HepG2 (cell line): Measurements from ENCODE around the gene OSCP1. TPM values are rescaled to one million over a fixed set of nuclear protein-coding genes. Genes with fewer than 3 reads are reported as not detected.
A peak's percentile ranks its signal among the peaks of the same experiment; 100 is the strongest.

Source experiments
- ATF1 ChIP-seq: IDR thresholded peaks from 2 replicates; pipeline ENCODE4 v1.6.1; 2016; ENCODE audit warnings: mild to moderate bottlenecking, control low read depth
- BRCA1 ChIP-seq: sonication (generic); formaldehyde crosslinking; IDR thresholded peaks from 2 replicates; pipeline ENCODE4 v1.4.0; 2020; ENCODE audit warnings: missing genetic modification reagents
- EZH2 ChIP-seq: conservative IDR thresholded peaks from 2 replicates; pipeline ENCODE4 v1.6.1; 2012; ENCODE audit warnings: mild to moderate bottlenecking, low read depth, low read length, moderate library complexity
- FOXJ3 ChIP-seq: sonication (generic); formaldehyde crosslinking; IDR thresholded peaks from 2 replicates; pipeline ENCODE4 v1.4.0; 2020; ENCODE audit warnings: missing genetic modification reagents, mild to moderate bottlenecking, borderline replicate concordance
- HMGA1 ChIP-seq: sonication (generic); formaldehyde crosslinking; conservative IDR thresholded peaks from 2 replicates; pipeline ENCODE4 v1.4.0; 2020; ENCODE audit warnings: missing genetic modification reagents
- HNF4A ChIP-seq: sonication (generic); formaldehyde crosslinking; IDR thresholded peaks from 2 replicates; pipeline ENCODE4 v1.4.0; 2020; ENCODE audit warnings: missing genetic modification reagents
- JARID2 ChIP-seq: sonication (generic); formaldehyde crosslinking; IDR thresholded peaks from 2 replicates; pipeline ENCODE4 v1.8.1; 2023; ENCODE audit warnings: missing genetic modification reagents, inconsistent platforms; ENCODE audit not compliant: insufficient replicate concordance
- KLF13 ChIP-seq: sonication (generic); formaldehyde crosslinking; IDR thresholded peaks from 2 replicates; pipeline ENCODE4 v1.4.0; 2020; ENCODE audit warnings: mild to moderate bottlenecking, missing genetic modification reagents
- MZF1 ChIP-seq: sonication (generic); formaldehyde crosslinking; IDR thresholded peaks from 2 replicates; pipeline ENCODE4 v1.8.1; 2023; ENCODE audit warnings: mild to moderate bottlenecking, missing genetic modification reagents, borderline replicate concordance
- RAD21 ChIP-seq: fragments of 450-650 bp; formaldehyde crosslinking; IDR thresholded peaks from 2 replicates; pipeline ENCODE4 v1.5.0; 2020; ENCODE audit warnings: mild to moderate bottlenecking
- SMYD3 ChIP-seq: sonication (generic); formaldehyde crosslinking; IDR thresholded peaks from 2 replicates; pipeline ENCODE4 v1.8.1; 2023; ENCODE audit warnings: mild to moderate bottlenecking, missing genetic modification reagents
- SRY ChIP-seq: sonication (generic); formaldehyde crosslinking; IDR thresholded peaks from 2 replicates; pipeline ENCODE4 v1.8.0; 2022; ENCODE audit warnings: mild to moderate bottlenecking, missing genetic modification reagents
- THAP11 ChIP-seq: IDR thresholded peaks from 2 replicates; pipeline ENCODE4 v1.6.1; 2016; ENCODE audit warnings: missing biosample characterization, missing genetic modification reagents
- ZBTB42 ChIP-seq: sonication (generic); formaldehyde crosslinking; IDR thresholded peaks from 2 replicates; pipeline ENCODE4 v1.5.0; 2020; ENCODE audit warnings: mild to moderate bottlenecking, missing genetic modification reagents
- ZNF101 ChIP-seq: sonication (generic); formaldehyde crosslinking; IDR thresholded peaks from 2 replicates; pipeline ENCODE4 v1.4.0; 2020; ENCODE audit warnings: mild to moderate bottlenecking, low read depth, missing genetic modification reagents, borderline replicate concordance
- ZNF484 ChIP-seq: sonication (generic); formaldehyde crosslinking; IDR thresholded peaks from 2 replicates; pipeline ENCODE4 v1.5.1; 2020; ENCODE audit warnings: mild to moderate bottlenecking, low read depth, missing genetic modification reagents, borderline replicate concordance
- ZNF615 ChIP-seq: sonication (generic); formaldehyde crosslinking; IDR thresholded peaks from 2 replicates; pipeline ENCODE4 v1.5.0; 2020; ENCODE audit warnings: mild to moderate bottlenecking, missing genetic modification reagents, borderline replicate concordance
- ZNF766 ChIP-seq: sonication (generic); formaldehyde crosslinking; IDR thresholded peaks from 2 replicates; pipeline ENCODE4 v1.5.0; 2020; ENCODE audit warnings: missing genetic modification reagents, borderline replicate concordance
- polyA plus RNA-seq, 8 experiments: library from polyadenylated mRNA; depleted of rRNA in 3 of 8; stranded (reverse) in 7 of 8; unstranded in 1 of 8; fragments of >200 nt; fragmentation: Illumina TruSeq in 4 of 8; extraction: Trizol in 4 of 8; gene quantifications; 2 replicates each; pipeline versions ENCODE4 v1.2.1 to v1.2.3, GENCODE V29; 2011 to 2016; ENCODE audit warnings: low read depth in 4 of 8, missing spikeins in 1 of 8, mixed read lengths in 1 of 8; ENCODE audit not compliant: insufficient read depth in 1 of 8
- total RNA-seq, 5 experiments: library from RNA; depleted of rRNA; stranded (reverse); fragments of >200 nt; fragmentation: Illumina TruSeq; extraction: Trizol; gene quantifications; 2 replicates each; pipeline ENCODE4 v1.2.3, GENCODE V29; 2016; ENCODE audit warnings: low read depth in 1 of 5
- TF ChIP-seq, protein P1 (sequence below): sonication (generic); formaldehyde crosslinking; IDR thresholded peaks from 2 replicates; pipeline ENCODE4 v1.5.0; 2020; ENCODE audit warnings: mild to moderate bottlenecking, missing genetic modification reagents
- TF ChIP-seq, protein P2 (sequence below): sonication (generic); formaldehyde crosslinking; IDR thresholded peaks from 2 replicates; pipeline ENCODE4 v1.4.0; 2020; ENCODE audit warnings: missing genetic modification reagents, mild to moderate bottlenecking, borderline replicate concordance
- TF ChIP-seq, protein P3 (sequence below): sonication (generic); formaldehyde crosslinking; conservative IDR thresholded peaks from 2 replicates; pipeline ENCODE4 v1.8.1; 2023; ENCODE audit warnings: missing genetic modification reagents

OSCP1 gene
- total and polyA plus RNA-seq, 2 of the 13 experiments (the other 11 are each of a cell fraction or from before 2014, with no cell fraction given), result 0.60 to 0.84 TPM

DNA sequence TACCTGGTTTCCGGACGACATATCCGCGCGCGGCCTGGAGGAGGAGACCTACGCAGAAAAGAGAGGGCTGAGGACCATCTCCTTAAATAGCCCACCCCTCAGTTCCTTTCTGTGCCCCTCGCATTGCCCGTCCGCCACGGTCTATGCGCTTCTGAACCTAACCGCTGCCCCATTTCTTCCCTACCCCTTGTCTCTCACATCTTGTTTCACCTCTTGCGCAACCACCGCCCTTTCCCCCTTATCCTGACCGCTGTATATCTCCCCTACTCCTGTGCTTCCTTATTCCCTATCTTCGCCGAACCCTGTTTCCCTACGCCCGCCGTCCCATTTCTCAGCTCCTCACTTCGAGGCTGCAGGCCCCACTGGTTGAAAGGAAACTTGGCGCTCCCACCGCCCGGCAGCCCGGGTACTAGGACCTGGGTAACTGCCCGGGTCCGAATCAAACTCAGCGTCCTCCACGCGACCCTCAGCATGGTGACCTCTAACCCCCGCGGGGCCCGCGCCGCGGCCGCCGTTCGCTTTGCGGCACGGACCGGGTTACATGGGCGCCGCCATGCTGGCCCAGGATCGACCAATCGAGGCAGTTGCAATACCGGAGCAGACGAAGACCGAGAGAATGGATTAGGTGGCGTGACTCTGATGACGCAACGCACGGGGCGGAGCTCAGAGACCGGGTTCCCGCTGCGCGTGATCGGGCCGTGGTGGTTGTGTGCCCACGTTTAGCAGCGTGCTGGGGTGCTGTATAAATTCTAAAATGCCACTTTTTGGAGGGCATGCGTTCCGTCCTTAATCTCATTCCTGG is 13.8 kb upstream of the OSCP1 start, which contains the start of gene MRPS15 (continued):
- TF ChIP-seq RAD21, result peak; percentile 26; the same call in 1 of the 2 replicates
- peak; percentile 60 for TF ChIP-seq FOXJ3 (CRISPR knock-in tag)
- TF ChIP-seq, protein P1, sequence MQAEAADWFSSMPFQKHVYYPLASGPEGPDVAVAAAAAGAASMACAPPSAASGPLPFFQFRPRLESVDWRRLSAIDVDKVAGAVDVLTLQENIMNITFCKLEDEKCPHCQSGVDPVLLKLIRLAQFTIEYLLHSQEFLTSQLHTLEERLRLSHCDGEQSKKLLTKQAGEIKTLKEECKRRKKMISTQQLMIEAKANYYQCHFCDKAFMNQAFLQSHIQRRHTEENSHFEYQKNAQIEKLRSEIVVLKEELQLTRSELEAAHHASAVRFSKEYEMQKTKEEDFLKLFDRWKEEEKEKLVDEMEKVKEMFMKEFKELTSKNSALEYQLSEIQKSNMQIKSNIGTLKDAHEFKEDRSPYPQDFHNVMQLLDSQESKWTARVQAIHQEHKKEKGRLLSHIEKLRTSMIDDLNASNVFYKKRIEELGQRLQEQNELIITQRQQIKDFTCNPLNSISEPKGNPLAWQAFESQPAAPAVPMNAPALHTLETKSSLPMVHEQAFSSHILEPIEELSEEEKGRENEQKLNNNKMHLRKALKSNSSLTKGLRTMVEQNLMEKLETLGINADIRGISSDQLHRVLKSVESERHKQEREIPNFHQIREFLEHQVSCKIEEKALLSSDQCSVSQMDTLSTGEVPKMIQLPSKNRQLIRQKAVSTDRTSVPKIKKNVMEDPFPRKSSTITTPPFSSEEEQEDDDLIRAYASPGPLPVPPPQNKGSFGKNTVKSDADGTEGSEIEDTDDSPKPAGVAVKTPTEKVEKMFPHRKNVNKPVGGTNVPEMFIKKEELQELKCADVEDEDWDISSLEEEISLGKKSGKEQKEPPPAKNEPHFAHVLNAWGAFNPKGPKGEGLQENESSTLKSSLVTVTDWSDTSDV (CRISPR knock-in tag), result no peak
- TF ChIP-seq, protein P2, sequence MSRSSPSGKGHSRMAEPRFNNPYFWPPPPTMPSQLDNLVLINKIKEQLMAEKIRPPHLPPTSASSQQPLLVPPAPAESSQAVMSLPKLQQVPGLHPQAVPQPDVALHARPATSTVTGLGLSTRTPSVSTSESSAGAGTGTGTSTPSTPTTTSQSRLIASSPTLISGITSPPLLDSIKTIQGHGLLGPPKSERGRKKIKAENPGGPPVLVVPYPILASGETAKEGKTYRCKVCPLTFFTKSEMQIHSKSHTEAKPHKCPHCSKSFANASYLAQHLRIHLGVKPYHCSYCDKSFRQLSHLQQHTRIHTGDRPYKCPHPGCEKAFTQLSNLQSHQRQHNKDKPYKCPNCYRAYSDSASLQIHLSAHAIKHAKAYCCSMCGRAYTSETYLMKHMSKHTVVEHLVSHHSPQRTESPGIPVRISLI (CRISPR knock-in tag), result no peak
- peak; percentile 59; the same call in 1 of the 2 replicates for TF ChIP-seq ZBTB42
- TF ChIP-seq SRY (CRISPR knock-in tag), result no peak
- TF ChIP-seq MZF1, result peak; percentile 57; the same call in 1 of the 2 replicates
- peak; percentile 90 for TF ChIP-seq THAP11 (CRISPR knock-in tag)
- TF ChIP-seq BRCA1 (CRISPR knock-in tag), result no peak
- TF ChIP-seq ZNF101 (CRISPR knock-in tag), result no peak
- TF ChIP-seq ZNF766 (CRISPR knock-in tag), result peak; percentile 71; the same call in 1 of the 2 replicates
- no peak for TF ChIP-seq KLF13 (CRISPR knock-in tag)
- TF ChIP-seq ATF1, result peak; percentile 80
- TF ChIP-seq, protein P3, sequence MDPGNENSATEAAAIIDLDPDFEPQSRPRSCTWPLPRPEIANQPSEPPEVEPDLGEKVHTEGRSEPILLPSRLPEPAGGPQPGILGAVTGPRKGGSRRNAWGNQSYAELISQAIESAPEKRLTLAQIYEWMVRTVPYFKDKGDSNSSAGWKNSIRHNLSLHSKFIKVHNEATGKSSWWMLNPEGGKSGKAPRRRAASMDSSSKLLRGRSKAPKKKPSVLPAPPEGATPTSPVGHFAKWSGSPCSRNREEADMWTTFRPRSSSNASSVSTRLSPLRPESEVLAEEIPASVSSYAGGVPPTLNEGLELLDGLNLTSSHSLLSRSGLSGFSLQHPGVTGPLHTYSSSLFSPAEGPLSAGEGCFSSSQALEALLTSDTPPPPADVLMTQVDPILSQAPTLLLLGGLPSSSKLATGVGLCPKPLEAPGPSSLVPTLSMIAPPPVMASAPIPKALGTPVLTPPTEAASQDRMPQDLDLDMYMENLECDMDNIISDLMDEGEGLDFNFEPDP (CRISPR knock-in tag), result no peak
- TF ChIP-seq EZH2, result no peak
- TF ChIP-seq ZNF615 (CRISPR knock-in tag), result peak; percentile 87; the same call in 1 of the 2 replicates
- TF ChIP-seq ZNF484, result no peak
- TF ChIP-seq HMGA1 (CRISPR knock-in tag), result no peak
- TF ChIP-seq SMYD3, result 0 out of 2 replicates have a peak, but pooled peaks have one; percentile 64
- peak; percentile 52 for TF ChIP-seq HNF4A
- TF ChIP-seq JARID2 (CRISPR knock-in tag), result peak; percentile 76
